Measurements from ENCODE around the gene MYL6B. TPM values are rescaled to one million over a fixed set of nuclear protein-coding genes. Genes with fewer than 3 reads are reported as not detected.
"Not testable (repeated sequence)": the region's sequence is repeated elsewhere in the genome, so short reads cannot be mapped to it uniquely, and the experiment has no call there.

The MYL6B gene
- total RNA-seq, result 6.5 TPM

- ATAC-seq, result peak; percentile 93
- peak; percentile 94 for DNase-seq (ENCODE audit: low spot score)
Measured at GRCh38 chr12:56152132-56152755, at the start of gene MYL6B. TSS of gene MYL6B (plus strand) at chr12:56152587. CDS start at chr12:56153919, 1,332 bp downstream.

DNA sequence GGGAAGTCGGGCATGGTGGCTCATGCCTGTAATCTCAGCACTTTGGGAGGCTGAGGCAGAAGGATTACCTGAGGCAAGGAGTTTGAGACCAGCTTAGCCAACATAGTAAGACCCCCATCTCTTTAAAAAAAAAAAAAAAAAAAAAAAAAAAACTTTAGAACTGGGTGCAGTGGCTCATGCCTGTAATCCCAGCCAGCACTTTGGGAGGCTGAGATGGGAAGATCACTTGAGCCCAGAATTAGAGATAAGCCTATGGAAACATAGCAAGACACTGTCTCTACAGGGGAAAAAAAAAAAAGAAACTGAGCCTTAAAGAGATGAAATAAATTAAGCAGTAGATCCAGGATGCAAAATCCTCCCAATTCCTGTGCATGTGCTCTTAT, 49.7 kb upstream of the MYL6B start:
- DNase-seq (ENCODE audit: low spot score) (no peak), ATAC-seq (no peak)

GRCh38 chr12:56103066-56103711, 49.2 kb upstream of the MYL6B start:
- no peak for DNase-seq (ENCODE audit: low spot score)
- no peak for ATAC-seq

DNA sequence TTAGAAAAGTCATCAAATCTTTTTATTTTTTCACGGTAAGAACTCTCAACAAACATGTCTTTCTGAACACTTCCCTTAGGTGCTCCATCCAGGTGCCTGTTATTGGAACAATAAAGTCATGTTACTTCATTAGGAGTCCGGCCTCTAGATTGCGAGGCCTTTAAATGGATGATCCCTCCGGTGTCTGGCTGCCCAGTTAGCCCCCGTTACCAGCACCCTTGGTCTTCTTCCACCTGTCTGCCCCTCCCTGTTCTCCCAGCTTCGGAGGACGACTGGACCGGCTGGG, 48.6 kb upstream of the MYL6B start:
- DNase-seq (ENCODE audit: low spot score), result no peak
- ATAC-seq, result no peak

- ATAC-seq (peak; percentile 92), DNase-seq (ENCODE audit: low spot score) (peak; percentile 99)
Measured at GRCh38 chr12:56104109-56104814, 48.1 kb upstream of the MYL6B start, which contains the start of gene PA2G4. TSS of gene PA2G4 (plus strand) at chr12:56104559. CDS start at chr12:56104738, 179 bp downstream.

DNA sequence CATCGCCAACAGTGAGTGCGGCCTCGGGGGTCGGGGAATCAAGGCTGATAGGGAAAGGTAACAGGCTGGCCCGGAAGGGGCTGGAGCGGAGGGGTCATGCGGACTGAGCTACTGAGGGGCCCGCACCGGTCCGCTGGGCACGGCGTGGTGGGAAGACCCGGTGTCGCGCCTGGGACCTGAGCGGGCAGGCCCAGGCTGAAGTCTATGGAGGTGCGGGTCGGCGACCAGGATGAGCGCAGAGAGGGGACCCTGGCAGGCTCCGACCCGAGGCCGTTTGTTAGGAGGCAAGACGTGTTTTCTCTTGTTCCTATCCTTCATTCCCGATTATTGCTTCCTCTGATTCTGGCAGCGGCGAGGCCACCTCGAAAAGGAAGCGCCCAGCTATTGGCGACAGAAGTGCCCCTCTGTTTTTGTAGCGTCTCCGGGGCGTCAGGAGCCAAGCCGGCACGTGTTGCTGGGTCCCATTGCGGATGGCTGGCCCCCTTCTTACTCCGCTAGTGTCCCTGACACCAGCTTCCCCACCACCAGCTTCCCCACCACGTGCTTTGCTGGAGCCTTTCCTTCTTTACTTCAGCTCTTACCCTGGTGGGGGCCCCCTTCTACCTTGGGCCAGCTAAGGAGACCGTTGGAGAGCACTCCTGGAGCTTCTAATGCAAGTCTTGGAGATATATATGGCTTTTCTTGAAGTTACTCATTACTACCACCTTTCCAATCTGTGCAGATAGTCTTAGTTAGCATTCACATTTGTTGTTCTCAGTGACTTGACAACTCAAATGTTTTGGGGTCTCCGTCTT, 47.4 kb upstream of the MYL6B start:
- peak; percentile 30 for ATAC-seq
- no peak for DNase-seq (ENCODE audit: low spot score)

DNA sequence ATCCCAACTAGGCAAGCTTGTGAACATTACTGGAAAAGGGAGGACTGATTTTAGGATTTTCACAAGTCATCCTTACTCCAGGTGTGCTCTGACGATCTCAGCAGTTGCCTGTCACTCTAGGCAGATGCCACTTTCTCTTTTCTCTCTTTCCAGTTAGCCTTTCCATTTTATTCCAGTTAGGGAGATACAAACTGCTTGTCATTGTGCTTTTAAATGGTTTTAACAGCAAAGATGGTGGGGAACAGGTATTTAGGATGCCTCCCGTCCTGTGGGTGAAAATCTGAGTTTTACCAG, 46.8 kb upstream of the MYL6B start:
- DNase-seq (ENCODE audit: low spot score) (no peak), ATAC-seq (no peak)

- no peak for ATAC-seq
- no peak for DNase-seq (ENCODE audit: low spot score)
Measured at GRCh38 chr12:56107242-56107641, 45.1 kb upstream of the MYL6B start.

- ATAC-seq (no peak), DNase-seq (ENCODE audit: low spot score) (no peak)
Measured at GRCh38 chr12:56110571-56110970, 41.8 kb upstream of the MYL6B start.

DNA sequence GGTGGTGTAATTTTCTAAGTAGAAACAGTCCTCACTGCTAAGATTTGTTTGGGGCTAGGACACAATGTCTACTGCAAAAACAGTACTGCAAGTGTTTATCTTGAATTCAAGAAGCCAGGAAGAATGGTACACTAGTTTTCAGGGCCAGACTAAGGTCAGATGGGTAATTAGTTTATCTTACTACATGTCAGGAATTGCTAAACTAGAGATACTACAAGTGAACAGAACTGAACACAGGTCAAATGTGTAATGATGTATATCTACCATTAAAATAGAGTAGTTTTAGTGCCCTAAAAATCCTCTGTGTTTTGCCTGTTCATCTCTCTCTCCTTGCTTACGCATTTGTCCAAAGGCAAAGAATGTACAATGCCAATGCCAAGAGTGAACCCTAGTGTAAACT, 38.3 kb upstream of the MYL6B start:
- ATAC-seq, result no peak
- DNase-seq (ENCODE audit: low spot score), result no peak

DNA sequence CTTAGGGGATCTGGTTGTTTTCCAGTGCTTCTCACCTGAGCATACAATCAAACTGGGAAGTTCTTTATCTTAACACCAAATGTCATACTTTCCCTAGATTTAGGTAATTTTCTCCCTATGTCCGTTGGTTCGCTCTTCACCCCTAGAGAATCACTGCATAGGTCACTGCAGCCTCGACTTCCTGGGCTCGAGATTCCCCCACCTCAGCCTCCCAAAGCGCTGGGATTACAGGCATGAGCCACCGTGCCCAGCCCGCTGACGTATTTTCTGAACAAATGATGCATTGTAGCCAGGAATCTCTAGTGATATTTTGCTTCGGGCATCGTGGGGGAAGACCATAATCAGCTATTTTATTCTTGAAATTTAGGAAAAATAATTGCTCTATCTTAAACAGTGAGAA, 37.1 kb upstream of the MYL6B start:
- ATAC-seq (no peak), DNase-seq (ENCODE audit: low spot score) (no peak)

- DNase-seq (ENCODE audit: low spot score), result peak; percentile 95
Measured at GRCh38 chr12:56116267-56117081, 35.9 kb upstream of the MYL6B start, which contains the start of gene RPL41. TSS of gene RPL41 (plus strand) at chr12:56116633.

GRCh38 chr12:56117082-56117706, 35.2 kb upstream of the MYL6B start:
- not testable (repeated sequence) for ATAC-seq; DNase-seq (ENCODE audit: low spot score)

More at GRCh38 chr12:56116267-56117081, 35.9 kb upstream of the MYL6B start, which contains the start of gene RPL41:
- ATAC-seq, result peak; percentile 58

DNA sequence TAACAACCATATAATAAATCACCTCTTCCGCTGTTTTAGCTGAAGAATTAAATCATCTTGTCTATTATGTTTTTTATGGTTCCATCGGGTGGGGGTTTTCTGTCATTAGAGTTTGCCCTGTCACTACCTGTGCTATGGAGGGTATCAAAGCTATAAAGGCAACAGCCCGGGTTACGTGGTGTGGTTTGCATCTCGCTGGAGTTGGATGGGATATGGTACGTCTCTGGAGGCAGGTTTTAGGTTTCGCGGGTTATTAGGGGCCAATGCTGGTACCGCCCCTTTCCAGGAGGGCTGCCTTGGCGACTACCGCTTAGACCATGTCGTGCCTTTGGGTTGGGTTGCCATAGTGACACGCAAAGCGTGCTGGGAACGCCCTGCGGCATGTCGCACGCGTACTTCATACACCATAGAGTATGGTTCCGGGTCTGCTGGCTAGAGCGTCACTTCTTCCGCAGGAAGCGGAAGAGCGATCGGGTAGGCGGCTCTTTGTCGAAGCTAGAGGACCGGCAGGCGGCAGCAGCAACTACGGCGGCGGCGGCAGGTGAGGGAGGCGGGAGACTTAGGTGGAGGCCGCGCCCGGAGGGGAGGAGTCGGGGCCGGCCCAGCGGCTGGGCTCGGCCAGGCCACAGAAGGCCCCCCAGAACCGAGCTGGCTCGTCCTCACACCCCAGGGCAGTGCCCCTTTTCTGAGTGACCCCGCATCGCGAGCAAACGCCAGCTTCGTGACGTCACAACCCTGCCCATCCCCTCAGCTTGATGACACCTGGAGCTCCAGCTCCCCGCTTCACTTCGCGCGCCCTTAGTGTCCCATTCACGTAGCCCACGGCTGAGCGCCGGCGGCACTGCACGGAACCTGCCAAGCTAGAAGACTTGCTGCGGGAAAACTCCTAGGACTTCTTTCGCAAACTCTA, 34.4 kb upstream of the MYL6B start, which contains the start of gene ZC3H10:
TSS of gene ZC3H10 (plus strand) at position 489 of the 910 bp plus-strand sequence. CDS start 2,297 bp downstream, outside the sequence.
- ATAC-seq (peak; percentile 75), DNase-seq (ENCODE audit: low spot score) (peak; percentile 99)

GRCh38 chr12:56118688-56119357, 33.6 kb upstream of the MYL6B start:
- DNase-seq (ENCODE audit: low spot score) (no peak), ATAC-seq (no peak)

- ATAC-seq (peak; percentile 55), DNase-seq (ENCODE audit: low spot score) (peak; percentile 85)
Measured at GRCh38 chr12:56119361-56119796, 33.0 kb upstream of the MYL6B start.

DNA sequence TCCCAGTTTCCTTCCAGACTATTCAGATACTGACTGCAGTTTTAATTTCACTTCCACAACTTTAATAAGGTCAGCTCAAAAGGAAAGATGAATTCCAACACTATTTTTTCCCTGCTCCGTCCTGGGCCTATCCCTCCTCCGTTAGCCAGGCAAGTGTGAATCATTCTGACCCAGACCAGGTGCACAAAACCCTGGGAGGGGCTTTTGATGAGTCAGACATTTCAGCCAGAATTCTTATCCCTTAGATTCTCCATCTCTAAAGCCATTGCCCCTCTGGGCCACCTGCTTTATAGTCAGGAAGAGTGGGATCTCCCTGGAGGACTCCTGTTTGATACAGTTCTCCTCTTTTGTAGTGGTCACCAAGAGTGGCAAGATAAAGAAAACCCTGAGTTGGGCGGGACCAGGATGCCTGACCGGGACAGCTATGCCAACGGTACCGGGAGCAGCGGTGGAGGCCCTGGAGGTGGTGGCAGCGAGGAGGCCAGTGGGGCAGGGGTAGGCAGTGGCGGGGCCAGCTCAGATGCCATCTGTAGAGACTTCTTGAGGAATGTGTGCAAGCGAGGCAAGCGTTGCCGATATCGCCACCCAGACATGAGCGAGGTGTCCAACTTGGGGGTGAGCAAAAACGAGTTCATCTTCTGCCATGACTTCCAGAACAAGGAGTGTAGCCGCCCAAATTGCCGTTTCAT, 32.1 kb upstream of the MYL6B start:
- no peak for ATAC-seq

More for the DNA sequence above, 32.1 kb upstream of the MYL6B start:
- no peak for DNase-seq (ENCODE audit: low spot score)

Measured in left lobe of liver (tissue), 2 donors.